T-helper 1 cell treated with Interleukin-12 subunit alpha and Interleukin-12 subunit beta and Interleukin-4 antibody, amounts not matched to agents 30 ng/mL and 1 ng/mL, for 36 hours (primary cell): ENCODE results near the gene ULK4. TPM values are rescaled to one million over a fixed set of nuclear protein-coding genes. Genes with fewer than 3 reads are reported as not detected.
"Not testable (repeated sequence)": the region's sequence is repeated elsewhere in the genome, so short reads cannot be mapped to it uniquely, and the experiment has no call there.

Experiments
- intact Hi-C: fragments of 100-400 bp; cut with micrococcal nuclease; formaldehyde crosslinking; loops from one replicate; pipeline ENCODE4 v1.15.1; 2024
- total RNA-seq: library from RNA; stranded (reverse); gene quantifications from 2 replicates; pipeline ENCODE4 v1.2.3, GENCODE V29; 2022

The ULK4 gene
- total RNA-seq, 1 donor from 2014 or later: 9.9 TPM

DNA sequence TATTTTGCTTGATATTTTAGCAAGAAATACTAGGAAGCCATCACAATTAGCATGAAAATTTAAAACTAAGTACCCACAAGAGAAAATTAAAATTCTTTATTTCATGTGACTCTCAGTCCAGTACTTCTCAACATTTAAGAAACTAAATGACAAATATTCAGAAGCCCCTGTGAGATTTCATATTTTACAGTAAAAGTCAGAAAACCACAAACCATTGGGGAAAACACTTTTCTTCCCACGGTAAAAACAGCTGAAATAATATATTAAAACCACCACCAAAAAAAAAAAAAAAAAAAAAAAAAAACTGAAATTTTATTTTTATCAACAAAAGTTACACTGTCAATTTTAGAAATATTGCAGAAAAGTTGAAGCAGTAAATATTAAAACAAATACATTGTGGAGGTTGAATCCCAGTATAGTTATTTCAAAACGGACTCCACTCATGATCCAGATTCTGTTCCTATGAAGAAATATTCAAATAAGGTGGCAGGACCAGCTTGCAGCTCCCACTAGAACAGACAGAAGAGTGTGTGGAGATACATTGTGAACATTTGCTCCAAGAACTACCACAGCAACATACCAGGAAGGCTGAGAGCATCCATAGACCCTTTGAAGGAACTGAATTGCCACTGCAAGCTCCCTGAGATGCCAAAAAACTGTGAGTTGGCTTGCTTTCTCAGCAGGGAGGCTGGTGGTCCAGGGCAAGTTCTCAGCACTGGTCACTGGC is 454.4 kb downstream of the ULK4 start:
- intact Hi-C loops: loop anchor here (1.0 to 10.0 kb wide), 2 partner anchors 927 to 1183 kb away; no protein-coding TSS in a partner anchor

DNA sequence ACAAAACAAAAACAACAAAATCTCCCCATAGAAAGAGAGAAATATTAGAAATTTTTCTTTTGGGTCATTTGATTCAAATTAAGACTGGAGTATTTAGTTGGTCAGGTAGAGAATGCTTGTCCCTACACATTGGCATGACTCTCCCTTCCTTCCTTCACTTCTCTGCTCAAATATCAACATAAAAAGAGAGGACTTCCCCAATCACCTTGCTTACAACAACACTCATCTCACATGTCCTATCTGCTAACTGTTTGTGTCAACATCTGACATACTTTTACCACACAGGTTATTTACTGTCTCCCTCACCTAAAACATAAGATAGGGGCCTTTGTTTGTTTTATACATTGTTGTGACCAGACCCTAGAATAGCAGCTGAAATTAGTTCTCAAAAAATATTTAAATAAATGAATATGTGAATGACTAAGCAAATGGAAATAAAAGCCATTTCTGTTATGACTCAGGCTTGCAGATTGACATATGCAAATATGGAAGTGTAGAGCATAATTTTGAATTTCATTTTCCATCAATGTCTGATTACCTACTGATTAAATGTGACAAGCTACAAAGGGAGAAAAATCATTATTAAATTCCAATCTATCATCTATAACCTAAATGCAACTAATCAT is 457.8 kb downstream of the ULK4 start:
- intact Hi-C loops: loop anchor here (10.0 kb wide), 1 partner anchor 1179 kb away; no protein-coding TSS in a partner anchor

DNA sequence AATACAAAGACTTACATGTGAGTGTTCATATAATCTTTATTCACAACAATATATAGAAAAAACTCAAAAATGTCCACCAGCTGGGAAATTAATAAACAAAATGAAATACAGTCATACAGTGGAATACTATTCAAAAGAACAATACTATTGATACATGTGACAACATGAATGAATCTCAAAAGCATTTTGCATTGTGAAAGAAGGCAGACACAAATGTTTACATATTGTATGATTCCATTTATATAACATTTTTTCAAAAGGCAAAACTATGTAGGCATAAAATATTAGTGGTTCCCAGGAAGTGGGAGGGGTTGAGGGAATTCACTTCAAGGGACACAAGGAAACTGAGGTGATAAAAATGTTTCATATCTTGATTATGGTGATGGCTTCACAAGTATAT is 459.4 kb downstream of the ULK4 start:
- intact Hi-C loops: loop anchor here (10.0 kb wide), 1 partner anchor 1178 kb away; no protein-coding TSS in a partner anchor

DNA sequence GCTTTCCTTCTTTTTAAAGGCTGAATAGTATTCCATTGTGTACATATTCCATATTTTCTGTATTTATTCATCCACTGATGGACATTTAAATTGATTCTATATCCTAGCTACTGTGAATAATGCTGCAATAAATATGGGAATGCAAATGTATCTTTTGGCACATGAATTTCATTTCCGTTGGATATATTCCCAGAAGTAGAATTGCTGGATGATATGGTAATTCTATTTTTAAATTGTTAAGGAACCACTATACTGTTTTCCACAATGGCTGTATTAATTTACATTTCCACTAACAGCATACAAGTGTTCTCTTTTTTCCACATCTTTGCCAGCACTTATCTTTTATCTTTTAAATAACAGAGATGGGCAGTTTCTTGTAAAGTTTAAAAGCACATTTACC is 459.9 kb downstream of the ULK4 start:
- intact Hi-C loops: loop anchor here (10.0 kb wide), 1 partner anchor 1177 kb away; no protein-coding TSS in a partner anchor

DNA sequence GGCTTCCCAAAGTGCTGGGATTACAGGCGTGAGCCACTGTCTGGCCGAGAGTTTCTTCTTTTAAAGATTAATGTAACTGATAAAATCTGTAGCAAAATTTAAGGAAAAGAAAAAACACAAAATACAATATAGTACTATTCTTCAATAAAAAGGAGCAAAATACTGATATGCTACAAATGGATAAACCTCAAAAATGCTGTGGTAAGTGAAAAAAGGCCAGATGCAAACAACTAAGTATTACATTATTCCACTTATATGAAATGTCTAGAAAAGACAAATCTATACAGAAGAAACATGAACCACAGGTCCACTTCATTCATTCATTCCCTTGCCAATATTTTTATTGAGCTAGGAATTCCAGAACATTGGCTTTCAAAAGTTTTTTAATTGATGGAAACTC is 463.1 kb downstream of the ULK4 start:
- intact Hi-C loops: no loop called here

DNA sequence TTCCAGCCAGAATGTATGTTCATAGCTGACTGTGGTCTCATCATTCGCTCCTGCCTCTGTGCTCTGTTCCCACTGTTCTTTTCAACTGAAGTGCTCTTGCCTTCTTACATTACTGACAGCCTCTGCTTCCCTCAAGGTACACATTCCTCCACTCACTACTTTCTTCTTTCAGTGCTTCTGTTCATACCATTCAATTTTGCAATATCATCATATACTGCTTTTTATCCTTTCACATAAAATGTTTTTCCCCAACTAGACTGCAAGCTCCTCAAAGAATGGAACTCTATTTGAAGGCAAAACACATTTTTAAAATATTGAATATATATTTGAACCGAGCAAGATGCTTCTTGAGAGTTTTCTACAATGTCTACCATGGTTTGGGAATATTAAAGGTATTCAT is 471.5 kb downstream of the ULK4 start:
- intact Hi-C loops: no loop called here

DNA sequence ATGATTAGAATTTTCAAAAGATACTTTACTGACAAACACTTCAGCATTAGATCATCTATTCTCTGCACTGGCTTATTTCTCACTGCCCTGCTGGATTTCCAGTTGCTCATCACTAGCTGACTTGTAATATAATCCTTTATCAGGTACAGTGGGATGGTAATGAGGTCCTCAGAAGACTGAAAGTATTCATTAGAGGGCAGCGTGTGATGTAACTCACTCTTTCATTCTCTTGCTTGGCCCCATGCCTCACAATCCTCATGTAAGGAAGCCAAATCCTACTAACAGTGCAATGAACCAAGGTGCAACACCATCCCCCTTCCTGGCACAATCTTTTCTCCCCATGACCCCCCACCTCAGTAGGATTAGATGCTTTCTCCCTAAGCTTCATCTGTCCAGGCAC is 472.7 kb downstream of the ULK4 start:
- intact Hi-C loops: no loop called here

DNA sequence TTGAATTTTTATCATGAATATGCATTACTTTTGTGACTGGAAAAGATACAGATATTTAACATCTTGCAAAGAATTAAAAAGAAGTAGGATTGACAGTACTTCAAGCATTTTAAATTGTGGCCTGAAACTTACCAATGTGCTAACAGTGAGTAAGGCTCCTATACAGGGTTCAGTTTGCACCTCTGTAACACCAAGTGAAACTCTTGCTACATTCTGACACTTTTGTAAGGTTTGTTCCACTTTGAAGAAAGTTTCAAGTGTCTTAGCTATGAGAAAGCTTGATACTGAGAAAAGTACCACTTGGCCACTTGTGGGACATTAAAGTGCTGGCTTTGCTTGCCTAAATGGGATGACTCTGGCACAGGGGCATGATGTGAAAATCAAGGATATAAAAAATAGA is 473.4 kb downstream of the ULK4 start:
- intact Hi-C loops: no loop called here

DNA sequence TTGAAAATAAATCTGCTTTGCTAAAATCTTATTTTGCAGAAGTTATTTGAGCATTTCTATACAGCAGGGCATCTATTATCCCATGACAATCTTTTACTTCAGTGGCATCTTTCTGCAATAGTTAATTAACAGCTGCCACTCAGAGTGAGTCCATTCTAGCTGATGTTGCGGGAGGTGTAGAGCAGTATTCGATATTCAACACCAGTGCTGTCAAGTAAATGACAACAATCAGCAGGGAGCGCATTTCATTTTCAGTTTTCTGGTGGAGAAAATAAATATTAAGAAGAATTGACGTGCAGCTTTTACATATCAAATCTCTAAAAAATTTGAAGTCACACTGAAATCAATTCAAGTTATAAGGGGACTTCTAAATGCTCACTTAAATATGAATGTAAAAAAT is 476.4 kb downstream of the ULK4 start:
- intact Hi-C loops: no loop called here

DNA sequence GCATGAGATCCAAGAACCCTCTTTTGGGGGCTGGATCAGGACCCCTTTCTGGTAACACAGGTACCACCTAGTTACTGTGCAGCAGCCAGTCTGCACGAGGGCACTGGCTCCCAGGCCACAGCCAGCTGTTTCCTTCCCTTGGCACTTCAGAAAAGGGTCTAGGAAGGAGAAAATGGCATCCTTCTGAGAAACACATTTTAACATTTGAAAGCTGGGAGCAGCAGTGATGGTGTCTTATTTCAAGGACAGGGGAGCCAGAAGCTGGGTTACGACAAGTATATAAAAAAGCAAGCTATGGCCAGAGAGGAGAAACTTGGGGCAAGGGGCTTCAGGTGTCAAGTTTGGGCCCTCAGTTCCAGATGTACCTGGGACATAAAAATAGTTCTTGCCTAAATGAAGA is 479.8 kb downstream of the ULK4 start:
- intact Hi-C loops: no loop called here

DNA sequence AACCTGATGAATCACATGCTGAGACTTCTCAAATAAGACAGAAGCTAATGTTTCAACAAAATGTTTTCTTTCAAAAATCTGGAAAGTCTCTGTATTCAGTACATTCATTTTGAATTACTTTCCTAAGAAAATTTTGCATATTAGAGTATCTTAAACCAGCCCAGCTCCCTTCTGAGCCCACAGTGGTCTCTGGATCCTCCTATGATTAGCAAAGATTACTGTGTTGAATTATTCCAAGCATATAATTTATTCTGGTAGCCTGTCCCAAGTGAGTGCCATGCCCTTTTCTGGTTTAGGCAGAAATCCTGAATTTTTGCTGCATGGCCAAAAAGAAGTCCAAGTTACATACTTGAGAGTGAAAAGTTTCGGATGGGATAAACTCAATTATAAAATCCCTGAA is 483.6 kb downstream of the ULK4 start:
- intact Hi-C loops: no loop called here

DNA sequence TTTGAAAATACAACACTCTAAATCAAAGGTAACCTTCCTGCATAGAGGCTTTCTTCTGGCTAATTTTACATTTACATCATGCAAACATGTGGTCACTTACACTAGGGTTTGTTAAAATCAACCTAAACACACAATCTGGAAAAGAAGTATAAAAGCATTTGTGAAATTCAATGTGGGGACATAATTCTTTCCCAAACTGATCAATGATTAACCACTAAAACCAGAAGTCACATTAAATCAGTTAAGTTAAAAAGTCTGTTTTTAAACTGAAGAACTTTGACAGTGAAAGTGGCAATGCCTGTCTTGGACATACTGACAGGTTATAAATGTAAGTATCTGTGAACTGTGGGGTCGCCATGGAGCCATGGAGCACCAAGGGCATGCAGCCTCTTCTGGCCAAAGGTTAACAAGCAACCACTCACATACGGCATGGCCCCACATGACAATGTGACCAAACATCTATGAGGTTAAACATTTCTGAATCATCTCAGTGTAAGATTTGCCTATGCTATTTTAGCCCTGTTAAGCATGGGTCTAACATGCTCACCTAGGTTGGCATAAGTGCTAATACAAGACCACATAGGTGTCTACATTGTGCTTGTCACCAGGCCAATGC is 484.4 kb downstream of the ULK4 start:
- intact Hi-C loops: no loop called here

DNA sequence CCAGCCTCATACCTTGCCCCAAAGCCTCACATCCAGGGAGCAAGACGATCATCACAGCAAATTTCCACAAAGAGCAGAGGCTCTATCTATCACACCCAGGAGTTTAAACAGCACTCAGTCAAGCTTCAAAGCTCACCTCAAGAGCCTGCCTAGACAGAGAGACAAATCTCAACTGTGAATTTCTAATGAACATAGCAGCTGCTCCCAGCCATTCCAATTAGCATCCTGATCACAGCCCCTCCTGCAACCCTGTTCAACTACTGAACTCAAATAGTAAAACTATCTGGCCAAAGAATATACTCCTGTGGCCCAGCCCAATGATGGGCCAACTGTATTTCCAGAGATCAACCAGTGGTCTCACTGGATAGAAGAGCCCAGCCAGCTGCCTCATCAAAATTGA is 492.8 kb downstream of the ULK4 start:
- intact Hi-C loops: no loop called here

DNA sequence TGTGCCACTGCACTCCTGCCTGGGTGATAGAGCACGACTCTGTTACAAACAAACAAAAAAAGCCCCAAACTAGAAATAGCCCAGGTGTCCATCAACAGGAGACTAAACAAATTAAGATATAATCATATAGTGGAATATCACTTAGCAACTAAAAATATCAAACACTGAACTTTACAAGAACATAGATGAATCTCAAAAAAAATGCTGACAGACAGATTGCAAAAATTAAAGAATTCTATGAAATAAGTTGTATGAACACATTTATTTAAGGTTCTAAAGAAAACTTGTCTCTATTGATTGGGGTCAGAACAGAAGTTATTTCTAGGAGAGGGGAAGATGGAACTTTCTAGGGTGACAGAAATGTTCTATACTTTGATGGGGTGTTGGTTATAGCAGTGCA is 494.4 kb downstream of the ULK4 start:
- intact Hi-C loops: no loop called here

DNA sequence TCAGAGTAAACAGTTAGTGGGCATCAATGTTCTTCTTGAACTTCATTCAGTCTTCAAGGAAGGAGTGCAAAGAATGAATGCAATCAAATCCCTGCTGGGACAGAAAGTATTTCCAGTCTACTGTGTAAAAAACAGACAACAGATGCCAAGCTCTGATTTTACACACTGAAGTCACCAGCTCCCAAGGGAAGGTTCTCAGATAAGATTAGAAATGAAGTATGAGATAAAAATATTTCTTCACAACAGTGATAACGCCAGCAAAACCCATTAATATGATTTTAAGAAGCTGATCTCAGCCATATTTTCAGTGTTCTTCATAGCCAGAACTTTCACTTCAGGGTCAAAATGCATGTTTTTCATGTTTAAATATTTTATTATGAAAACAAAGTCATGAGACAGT is 497.0 kb downstream of the ULK4 start:
- intact Hi-C loops: no loop called here

DNA sequence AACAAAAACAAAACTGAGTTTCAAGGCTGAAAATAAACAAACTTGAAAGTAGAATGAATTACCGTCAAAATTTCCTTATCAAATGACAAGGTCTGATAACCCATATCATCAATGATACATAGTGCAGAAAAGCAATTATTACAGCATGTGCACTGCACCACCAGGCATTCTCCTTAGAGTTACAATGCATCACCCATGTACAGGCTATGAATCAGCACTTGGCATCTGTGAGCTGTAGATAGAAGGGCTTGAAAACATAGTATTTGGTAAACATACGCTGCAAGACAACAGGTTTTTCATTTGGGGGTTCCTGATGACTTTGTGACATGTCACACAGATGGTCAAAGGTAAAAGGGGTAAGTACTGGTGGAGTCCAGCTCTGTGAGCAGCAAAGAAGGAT is 497.5 kb downstream of the ULK4 start:
- intact Hi-C loops: no loop called here

DNA sequence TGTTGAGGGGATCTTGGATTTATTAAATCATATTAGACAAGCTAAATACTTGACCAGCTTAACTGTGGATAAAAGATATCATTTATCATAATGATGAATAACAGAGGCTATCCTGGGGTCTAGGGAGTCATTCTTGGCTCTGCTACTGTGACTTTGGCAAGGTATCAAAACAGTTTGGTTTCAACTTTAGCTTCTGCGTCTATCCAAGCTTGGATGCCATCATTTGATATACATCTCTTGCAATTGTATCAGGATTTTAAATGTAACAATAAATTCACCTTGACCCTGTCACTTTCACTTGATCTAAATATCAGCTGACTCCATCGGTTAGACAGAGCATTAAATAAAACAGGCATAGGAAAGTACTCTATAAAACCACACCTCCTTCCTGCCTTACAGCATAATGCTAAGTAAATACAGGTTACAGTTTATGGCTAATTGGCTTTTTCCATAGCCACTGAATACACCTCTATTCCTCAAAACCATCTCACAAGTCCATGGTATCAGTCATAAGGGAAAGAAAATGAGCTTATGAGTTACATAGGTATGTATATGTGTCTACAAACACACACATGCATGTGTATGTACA is 499.7 kb downstream of the ULK4 start:
- intact Hi-C loops: no loop called here

DNA sequence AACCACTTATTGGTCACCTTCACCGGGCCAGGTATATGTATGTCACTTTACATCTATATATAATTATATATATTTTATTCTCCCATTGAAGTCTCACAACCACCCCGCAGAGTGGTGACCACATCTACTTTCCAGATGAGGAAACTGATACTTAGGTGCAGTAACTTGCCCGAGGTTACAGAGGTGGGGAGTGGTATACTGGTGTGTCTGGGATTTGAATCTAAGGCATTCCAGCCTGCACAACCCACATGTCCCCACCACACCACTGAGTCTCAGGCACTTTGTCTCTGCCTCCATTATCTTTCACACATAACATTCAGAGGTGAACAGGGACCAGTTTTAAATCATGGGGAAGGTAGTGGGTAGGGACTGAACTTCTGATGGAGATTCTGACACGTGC is 501.2 kb downstream of the ULK4 start:
- intact Hi-C loops: no loop called here

DNA sequence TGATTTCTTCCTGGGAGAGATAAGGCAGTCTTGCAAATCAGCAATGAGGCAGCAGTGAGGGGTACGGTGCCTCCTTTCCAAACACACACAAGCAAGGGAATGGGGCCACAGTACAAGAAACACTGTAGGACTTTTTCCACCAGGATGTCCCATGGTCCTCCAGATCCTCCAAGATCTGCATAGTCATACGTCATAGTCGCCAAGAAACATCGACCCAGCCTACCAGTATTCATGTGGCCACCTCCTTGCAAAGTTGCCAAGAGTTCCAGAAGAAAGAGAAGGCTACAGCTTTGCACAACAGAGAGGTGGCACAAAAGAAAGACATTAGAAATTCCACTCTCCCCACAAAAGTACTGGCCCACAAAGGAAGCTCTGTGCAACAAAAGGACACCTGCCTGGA is 504.7 kb downstream of the ULK4 start:
- intact Hi-C loops: no loop called here

DNA sequence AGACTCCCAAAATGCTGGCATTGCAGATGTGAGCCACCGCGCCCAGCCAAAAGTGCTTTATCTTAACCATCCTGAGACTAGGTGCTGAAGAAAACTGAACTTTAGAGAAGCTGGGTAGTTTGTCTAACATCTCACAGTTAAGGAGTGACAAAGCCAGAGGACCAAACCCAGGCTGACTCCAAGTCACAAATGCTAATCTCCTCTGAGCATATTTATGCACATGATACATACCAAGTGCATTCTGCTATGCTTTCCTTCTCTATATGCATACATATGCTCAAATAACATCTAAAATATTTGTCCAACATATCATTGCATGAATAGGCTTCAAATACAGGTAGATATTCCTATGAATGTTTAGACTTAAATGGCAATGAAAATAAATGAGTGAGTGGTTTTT is 505.7 kb downstream of the ULK4 start:
- intact Hi-C loops: no loop called here

DNA sequence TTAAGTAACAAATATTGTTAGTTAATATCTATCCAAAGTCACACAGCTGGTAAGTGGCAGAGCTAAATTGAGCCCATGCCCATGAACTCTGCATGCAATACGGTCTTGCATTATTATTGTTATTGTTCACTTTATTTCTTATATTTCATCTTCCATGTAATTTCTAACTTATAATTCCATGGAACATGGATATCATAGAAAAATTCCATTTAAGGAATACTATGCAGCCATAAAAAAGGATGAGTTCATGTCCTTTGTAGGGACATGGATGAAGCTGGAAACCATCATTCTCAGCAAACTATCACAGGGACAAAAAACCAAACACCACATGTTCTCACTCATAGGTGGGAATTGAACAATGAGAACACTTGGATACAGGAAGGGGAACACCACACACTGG is 508.3 kb downstream of the ULK4 start:
- intact Hi-C loops: not testable (repeated sequence)
